GM23248 (cell line): ENCODE data around the gene CRACDL. TPM values are rescaled to one million over a fixed set of nuclear protein-coding genes. Genes with fewer than 3 reads are reported as not detected.

Experiments used
- DNase-seq: peaks from one replicate; pipeline ENCODE4 v3.0.0-alpha.2; 2015
- H2AFZ ChIP-seq: fragments of 200-600 bp; sonication (generic); 2 replicates; pipeline ENCODE4 v1.6.1; 2016; ENCODE audit warnings: antibody characterized with exemption
- H3F3A ChIP-seq: fragments of 200-600 bp; sonication (generic); 2 replicates; pipeline ENCODE4 v1.6.1; 2016; ENCODE audit warnings: mild to moderate bottlenecking, antibody characterized with exemption, mixed run types; ENCODE audit not compliant: insufficient read depth
- H3K27ac ChIP-seq: fragments of 200-600 bp; sonication (generic); 2 replicates; pipeline ENCODE4 v1.5.1; 2016; ENCODE audit warnings: mild to moderate bottlenecking
- H3K27me3 ChIP-seq: fragments of 200-600 bp; sonication (generic); replicated peaks from 2 replicates; pipeline ENCODE4 v1.6.1; 2016; ENCODE audit warnings: mild to moderate bottlenecking; ENCODE audit not compliant: insufficient read depth
- H3K36me3 ChIP-seq: fragments of 200-600 bp; sonication (generic); 2 replicates; pipeline ENCODE4 v1.6.1; 2016; ENCODE audit warnings: low read depth, mild to moderate bottlenecking
- H3K4me1 ChIP-seq: fragments of 200-600 bp; sonication (generic); 2 replicates; pipeline ENCODE4 v1.6.1; 2016; ENCODE audit warnings: mild to moderate bottlenecking; ENCODE audit not compliant: insufficient read depth
- H3K4me2 ChIP-seq: fragments of 200-600 bp; sonication (generic); one replicate; pipeline ENCODE4 v1.6.1; 2016; ENCODE audit warnings: mild to moderate bottlenecking; ENCODE audit not compliant: unreplicated experiment
- H3K4me3 ChIP-seq: fragments of 200-600 bp; sonication (generic); 2 replicates; pipeline ENCODE4 v1.5.1; 2016; ENCODE audit warnings: mild to moderate bottlenecking
- H3K79me2 ChIP-seq: fragments of 200-600 bp; sonication (generic); 2 replicates; pipeline ENCODE4 v1.6.1; 2016; ENCODE audit warnings: mild to moderate bottlenecking; ENCODE audit not compliant: insufficient read depth
- H3K9ac ChIP-seq: fragments of 200-600 bp; sonication (generic); 2 replicates; pipeline ENCODE4 v1.6.1; 2016; ENCODE audit warnings: mild to moderate bottlenecking
- H3K9me2 ChIP-seq: fragments of 200-600 bp; sonication (generic); 2 replicates; pipeline ENCODE4 v1.6.1; 2016; ENCODE audit warnings: mixed run types, mild to moderate bottlenecking, moderate library complexity; ENCODE audit not compliant: insufficient read depth
- H3K9me3 ChIP-seq: fragments of 200-600 bp; sonication (generic); one replicate; pipeline ENCODE4 v1.6.1; 2017; ENCODE audit warnings: low read depth
- H4K20me1 ChIP-seq: fragments of 200-600 bp; sonication (generic); 2 replicates; pipeline ENCODE4 v1.6.0; 2016; ENCODE audit not compliant: insufficient read depth
- EZH2 ChIP-seq: fragments of 200-600 bp; sonication (generic); IDR thresholded peaks from 2 replicates; pipeline ENCODE4 v1.6.1; 2018; ENCODE audit warnings: antibody characterized with exemption, mild to moderate bottlenecking; ENCODE audit not compliant: insufficient read depth, poor library complexity, severe bottlenecking
- EZH2phosphoT487 ChIP-seq: fragments of 200-600 bp; sonication (generic); IDR thresholded peaks from 2 replicates; pipeline ENCODE4 v1.6.1; 2018; ENCODE audit warnings: antibody characterized with exemption, moderate library complexity, mild to moderate bottlenecking, low read depth; ENCODE audit not compliant: insufficient read depth
- WGBS, 2 experiments: methylation state at CpG; one replicate each; pipeline ENCODE4 v1.1.6; 2015 to 2017; ENCODE audit warnings: low lambda C conversion rate in 2 of 2, low coverage in 1 of 2; ENCODE audit errors: missing lambda C conversion rate in 2 of 2; 5-methylcytosine and 5-hydroxymethylcytosine counted together
- in situ Hi-C: fragments of 300-500 bp; cut with MboI; formaldehyde crosslinking; loops from 2 replicates; pipeline ENCODE4 v1.15.0; 2020
- polyA plus RNA-seq: library from polyadenylated mRNA; unstranded; fragments of >200 nt; fragmentation: Nextera tagmentation; extraction: Ambion mirVana; gene quantifications from 2 replicates; pipeline ENCODE4 v1.2.1, GENCODE V29; 2016
- total RNA-seq: library from RNA; depleted of rRNA; stranded (reverse); fragments of >200 nt; shearing (Covaris generic); gene quantifications from 2 replicates; pipeline ENCODE4 v1.2.3, GENCODE V29; 2014

The CRACDL gene
- total and polyA plus RNA-seq, 2 experiments from 2014 or later: not detected

GRCh38 chr2:98928242-98928641, 7.8 kb downstream of the CRACDL start:
- Histone ChIP-seq H3K4me2 (no peak overlapping the region), H3K27ac (no peak overlapping the region), H3K9me3 (no peaks in the 10 kb centered on the region), H3K27me3 (no peaks in the 10 kb centered on the region), H3K79me2 (no peaks in the 10 kb centered on the region), H2AFZ (no peak overlapping the region), H3K4me1 (0 out of 2 replicates have a peak, but pooled peaks cover 10% of the 10 kb centered on the region), H3K4me3 (no peak overlapping the region), H4K20me1 (no peaks in the 10 kb centered on the region), H3K9ac (no peak overlapping the region), H3F3A (no peaks in the 10 kb centered on the region), H3K9me2 (no peaks in the 10 kb centered on the region), H3K36me3 (no peaks in the 10 kb centered on the region)
- 71 to 76% methylated on average over 10 of the region's 10 CpGs for WGBS, 2 experiments
- in situ Hi-C loops: no loop called here
- DNase-seq: no peak
- TF ChIP-seq EZH2: no peak

- no peak for TF ChIP-seq EZH2phosphoT487
- TF ChIP-seq EZH2: no peak
- WGBS, 2 experiments: 66 to 72% methylated on average over 13 of the region's 13 CpGs
- H3K27me3 ChIP-seq: no peaks in the 10 kb centered on the region
Measured at GRCh38 chr2:98927027-98927426, 9.0 kb downstream of the CRACDL start.

GRCh38 chr2:98926601-98927000, 9.4 kb downstream of the CRACDL start:
- H3K9me3 ChIP-seq: no peaks in the 10 kb centered on the region
- DNase-seq: peak; percentile 72
- no peak overlapping the region for H2AFZ ChIP-seq
- H3K79me2 ChIP-seq: no peaks in the 10 kb centered on the region
- TF ChIP-seq EZH2phosphoT487: no peak
- H4K20me1 ChIP-seq: no peaks in the 10 kb centered on the region
- H3K4me2 ChIP-seq: no peak overlapping the region
- no peaks in the 10 kb centered on the region for H3K36me3 ChIP-seq
- H3K9me2 ChIP-seq: no peaks in the 10 kb centered on the region
- no peak overlapping the region for H3K27ac ChIP-seq
- H3K4me3 ChIP-seq: no peak overlapping the region
- H3K4me1 ChIP-seq: 0 out of 2 replicates have a peak, but pooled peaks cover 10% of the 10 kb centered on the region
- H3K9ac ChIP-seq: no peak overlapping the region
- in situ Hi-C loops: no loop called here
- H3F3A ChIP-seq: no peaks in the 10 kb centered on the region
- WGBS, 2 experiments: 37 to 40% methylated on average over 12 of the region's 12 CpGs
- no peaks in the 10 kb centered on the region for H3K27me3 ChIP-seq

More at GRCh38 chr2:98927027-98927426, 9.0 kb downstream of the CRACDL start:
- no peaks in the 10 kb centered on the region for H3K36me3 ChIP-seq
- H2AFZ ChIP-seq: no peak overlapping the region
- no peaks in the 10 kb centered on the region for H4K20me1 ChIP-seq
- no peak for DNase-seq
- no peak overlapping the region for H3K4me2 ChIP-seq
- no peak overlapping the region for H3K9ac ChIP-seq
- H3K9me2 ChIP-seq: no peaks in the 10 kb centered on the region
- H3F3A ChIP-seq: no peaks in the 10 kb centered on the region
- no peaks in the 10 kb centered on the region for H3K9me3 ChIP-seq
- 0 out of 2 replicates have a peak, but pooled peaks cover 10% of the 10 kb centered on the region for H3K4me1 ChIP-seq
- H3K27ac ChIP-seq: no peak overlapping the region
- no peaks in the 10 kb centered on the region for H3K79me2 ChIP-seq
- H3K4me3 ChIP-seq: no peak overlapping the region
- in situ Hi-C loops: no loop called here

GRCh38 chr2:98924910-98925309, 11.1 kb downstream of the CRACDL start:
- WGBS, 2 experiments: 25 to 40% methylated on average over 4 of the region's 4 CpGs
- Histone ChIP-seq H4K20me1 (no peaks in the 10 kb centered on the region), H3K27ac (no peak overlapping the region)

More at GRCh38 chr2:98924910-98925309, 11.1 kb downstream of the CRACDL start:
- Histone ChIP-seq H3K4me2 (no peak overlapping the region), H3K9me2 (no peaks in the 10 kb centered on the region), H3K9me3 (no peaks in the 10 kb centered on the region), H3K4me1 (0 out of 2 replicates have a peak, but pooled peaks cover 10% of the 10 kb centered on the region), H2AFZ (no peak overlapping the region), H3K79me2 (no peaks in the 10 kb centered on the region), H3K36me3 (no peaks in the 10 kb centered on the region), H3K4me3 (no peak overlapping the region), H3F3A (no peaks in the 10 kb centered on the region), H3K27me3 (no peaks in the 10 kb centered on the region), H3K9ac (no peak overlapping the region)
- TF ChIP-seq EZH2: no peak
- in situ Hi-C loops: no loop called here
- no peak for DNase-seq
